Suprapubic skin (tissue), 3 donors: ENCODE data around the gene ARID5A.

Experiments
- EP300 ChIP-seq: sonication (generic); formaldehyde crosslinking; IDR thresholded peaks from one replicate; pipeline ENCODE4 v1.6.1; 2017; ENCODE audit warnings: antibody characterized with exemption
- TF ChIP-seq, protein P1 (sequence below), 2 donors: fragments of 200-600 bp in 1 of 2; fragments of 450-650 bp in 1 of 2; sonication (generic) in 1 of 2; IDR thresholded peaks; one replicate each; pipeline ENCODE4 v1.5.1; 2016 to 2019; ENCODE audit warnings: antibody characterized with exemption in 2 of 2, mild to moderate bottlenecking in 1 of 2, moderate library complexity in 1 of 2

DNA sequence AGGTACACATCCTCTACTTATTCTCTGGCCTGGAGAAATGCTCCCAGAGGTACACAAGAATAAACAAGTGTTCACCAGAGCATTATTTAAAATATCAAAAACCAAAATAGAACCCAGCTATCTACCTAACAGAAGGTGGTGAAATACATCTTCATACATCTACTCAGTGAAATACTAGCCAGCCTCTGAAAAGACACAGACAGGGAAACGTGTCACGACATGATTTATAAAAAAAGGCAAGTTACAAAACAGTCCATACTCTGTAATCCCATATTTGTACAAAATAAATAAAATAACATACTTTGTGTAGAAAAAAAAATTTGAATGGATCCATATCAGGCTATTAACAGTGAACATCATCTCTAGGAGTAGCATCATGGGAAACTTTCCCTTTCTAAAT, 63.4 kb downstream of the ARID5A start:
- TF ChIP-seq EP300: no peak
- TF ChIP-seq, protein P1, sequence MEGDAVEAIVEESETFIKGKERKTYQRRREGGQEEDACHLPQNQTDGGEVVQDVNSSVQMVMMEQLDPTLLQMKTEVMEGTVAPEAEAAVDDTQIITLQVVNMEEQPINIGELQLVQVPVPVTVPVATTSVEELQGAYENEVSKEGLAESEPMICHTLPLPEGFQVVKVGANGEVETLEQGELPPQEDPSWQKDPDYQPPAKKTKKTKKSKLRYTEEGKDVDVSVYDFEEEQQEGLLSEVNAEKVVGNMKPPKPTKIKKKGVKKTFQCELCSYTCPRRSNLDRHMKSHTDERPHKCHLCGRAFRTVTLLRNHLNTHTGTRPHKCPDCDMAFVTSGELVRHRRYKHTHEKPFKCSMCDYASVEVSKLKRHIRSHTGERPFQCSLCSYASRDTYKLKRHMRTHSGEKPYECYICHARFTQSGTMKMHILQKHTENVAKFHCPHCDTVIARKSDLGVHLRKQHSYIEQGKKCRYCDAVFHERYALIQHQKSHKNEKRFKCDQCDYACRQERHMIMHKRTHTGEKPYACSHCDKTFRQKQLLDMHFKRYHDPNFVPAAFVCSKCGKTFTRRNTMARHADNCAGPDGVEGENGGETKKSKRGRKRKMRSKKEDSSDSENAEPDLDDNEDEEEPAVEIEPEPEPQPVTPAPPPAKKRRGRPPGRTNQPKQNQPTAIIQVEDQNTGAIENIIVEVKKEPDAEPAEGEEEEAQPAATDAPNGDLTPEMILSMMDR (IDR thresholded peaks at IDR 0.05): no peak
